ENCODE results near the gene PDE4B.

The PDE4B gene

DNA sequence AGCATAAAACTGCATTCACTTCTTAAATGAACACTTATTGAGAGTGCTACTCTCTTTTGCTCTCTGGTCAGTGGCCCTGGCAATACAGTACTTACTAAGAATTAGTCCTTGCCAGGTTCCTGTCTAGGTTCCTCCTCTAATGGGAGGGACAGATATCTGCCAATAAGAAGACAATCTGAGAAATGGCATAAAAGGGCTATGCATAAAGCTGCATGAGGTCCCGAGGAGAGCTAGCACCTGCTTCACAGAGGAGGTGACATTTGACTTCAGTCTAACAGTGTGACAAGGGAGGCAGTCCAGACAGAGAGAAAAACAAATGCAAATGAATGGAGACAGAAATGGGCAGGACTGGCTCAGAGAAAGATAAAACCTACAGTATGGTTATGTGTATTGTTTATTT, 384.1 kb downstream of the PDE4B start:
- no peak for DNase-seq (ENCODE audit: low read depth, low spot score)

DNA sequence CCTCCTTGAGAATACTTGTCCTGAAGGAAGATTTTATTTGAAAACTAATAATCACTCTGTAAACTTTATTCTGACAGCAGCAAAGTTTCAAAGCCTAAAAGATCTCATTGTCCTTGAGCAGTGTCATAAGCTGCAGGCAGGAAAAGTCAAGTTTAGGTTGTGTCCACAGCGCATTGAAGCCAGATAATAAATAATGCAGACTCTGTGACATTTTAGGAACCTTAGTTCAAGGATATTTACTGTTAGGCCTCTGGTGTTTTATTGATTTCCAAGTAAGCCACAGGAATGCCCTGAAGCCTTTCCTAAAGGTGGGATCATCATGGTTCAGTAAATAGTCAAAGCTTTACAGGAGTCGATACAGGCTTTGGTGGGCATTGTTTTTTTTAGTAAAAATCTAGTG, 384.8 kb downstream of the PDE4B start:
- DNase-seq (ENCODE audit: low read depth, low spot score): no peak

DNA sequence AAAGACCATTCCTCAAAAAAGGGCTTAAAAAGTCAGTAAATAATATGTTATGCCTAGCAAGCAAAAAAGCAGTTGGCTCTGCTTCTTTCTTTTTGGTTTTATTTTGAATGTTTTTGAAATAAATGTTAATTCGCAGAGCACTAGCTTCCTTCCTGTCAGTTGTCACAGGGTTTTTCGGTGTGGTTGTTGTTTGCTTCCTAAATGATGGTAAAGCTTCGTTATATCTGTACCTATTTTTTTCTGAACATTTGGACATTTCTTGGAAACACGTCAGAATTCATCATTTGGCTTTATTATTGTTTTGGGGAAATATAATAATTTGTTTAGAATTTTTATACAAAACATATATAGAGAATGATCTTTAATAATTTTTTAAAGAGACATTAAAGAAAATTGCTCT, 389.3 kb downstream of the PDE4B start:
- no peak for DNase-seq (ENCODE audit: low read depth, low spot score)

DNA sequence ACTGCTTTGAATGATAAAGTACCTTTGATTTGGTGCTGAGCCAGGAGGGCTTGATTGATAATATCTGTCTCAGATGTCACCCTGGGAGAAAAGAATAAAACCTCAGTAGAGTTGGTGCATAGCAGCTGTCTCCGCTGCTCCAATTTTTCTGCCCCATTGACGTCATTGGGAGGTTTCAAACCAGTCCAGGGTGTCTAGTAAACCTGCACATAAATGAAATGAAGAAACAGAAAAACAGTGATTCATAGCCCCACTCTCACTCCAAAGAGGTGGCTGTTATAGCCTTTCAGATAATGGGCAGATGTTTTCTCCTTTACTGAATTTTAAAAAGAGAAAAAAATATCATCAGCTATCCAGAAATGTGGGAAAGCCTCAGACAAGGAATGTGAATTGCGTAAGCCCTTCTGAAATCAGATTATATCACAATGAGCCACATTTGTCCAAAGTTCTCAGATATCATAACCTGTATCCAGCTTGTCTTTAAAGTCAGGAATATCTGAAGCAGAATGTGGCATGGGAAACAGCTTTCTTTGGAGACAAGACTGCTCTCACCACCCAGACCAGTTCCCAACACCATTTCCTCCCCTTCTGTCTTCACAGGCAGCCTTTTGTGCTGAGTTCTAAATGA, 390.0 kb downstream of the PDE4B start:
- no peak for DNase-seq (ENCODE audit: low read depth, low spot score)

DNA sequence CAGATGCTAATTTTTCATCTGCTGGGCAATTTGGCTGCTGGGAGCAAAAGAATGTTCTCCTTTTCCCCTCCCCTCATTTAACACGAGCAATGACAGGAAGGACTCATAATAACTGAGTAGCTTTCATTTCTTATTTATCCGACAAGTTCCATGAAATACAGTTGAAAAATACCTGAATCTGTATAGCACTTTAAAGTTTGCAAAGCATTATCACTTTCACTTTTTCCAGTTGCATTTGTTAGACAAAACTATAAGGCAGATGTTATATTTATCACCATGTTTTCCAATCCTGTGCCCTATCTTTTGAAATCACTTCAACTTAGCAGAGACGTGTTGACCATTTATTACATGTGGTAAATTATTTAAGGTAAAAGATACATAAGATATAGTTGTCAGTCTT, 390.7 kb downstream of the PDE4B start:
- no peak for DNase-seq (ENCODE audit: low read depth, low spot score)

DNA sequence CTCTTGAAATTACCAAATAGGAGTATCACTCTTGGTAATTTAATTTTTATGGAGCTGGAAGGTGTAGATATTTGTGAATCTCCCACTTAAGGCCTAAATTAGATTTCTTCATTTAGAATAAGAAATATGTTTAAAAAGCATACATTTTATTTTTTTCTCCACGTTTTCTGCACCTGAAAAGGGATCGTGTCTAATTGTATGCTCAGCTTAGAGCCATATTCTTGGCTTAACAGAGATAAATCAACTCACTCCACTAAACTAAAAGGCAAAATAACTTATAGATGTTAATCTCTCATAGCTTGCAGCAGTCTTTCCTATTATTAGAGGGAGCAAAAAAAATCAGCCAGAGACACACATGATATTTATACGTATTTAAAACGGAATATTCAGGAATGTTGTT, 404.4 kb downstream of the PDE4B start:
- no peak for DNase-seq (ENCODE audit: low read depth, low spot score)

DNA sequence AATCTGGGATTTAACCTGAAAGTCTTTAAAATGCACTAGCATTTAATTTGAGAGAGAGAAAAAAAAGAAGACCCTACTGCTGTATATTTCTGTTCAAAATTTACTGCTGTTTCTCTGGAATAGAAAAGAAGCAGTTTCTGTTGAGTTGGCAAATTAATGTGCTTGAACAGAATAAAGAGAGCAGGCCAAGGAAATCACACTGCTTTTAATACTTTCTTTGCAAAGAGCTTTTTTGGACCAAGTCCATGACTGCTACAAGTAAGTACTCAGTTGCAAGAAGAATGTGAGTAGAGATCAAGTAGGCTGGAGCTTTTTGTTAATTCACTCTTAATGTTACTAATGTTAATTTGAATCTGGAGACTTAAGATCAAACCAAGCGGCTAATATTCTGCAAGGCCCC, 405.1 kb downstream of the PDE4B start:
- no peak for DNase-seq (ENCODE audit: low read depth, low spot score)

DNA sequence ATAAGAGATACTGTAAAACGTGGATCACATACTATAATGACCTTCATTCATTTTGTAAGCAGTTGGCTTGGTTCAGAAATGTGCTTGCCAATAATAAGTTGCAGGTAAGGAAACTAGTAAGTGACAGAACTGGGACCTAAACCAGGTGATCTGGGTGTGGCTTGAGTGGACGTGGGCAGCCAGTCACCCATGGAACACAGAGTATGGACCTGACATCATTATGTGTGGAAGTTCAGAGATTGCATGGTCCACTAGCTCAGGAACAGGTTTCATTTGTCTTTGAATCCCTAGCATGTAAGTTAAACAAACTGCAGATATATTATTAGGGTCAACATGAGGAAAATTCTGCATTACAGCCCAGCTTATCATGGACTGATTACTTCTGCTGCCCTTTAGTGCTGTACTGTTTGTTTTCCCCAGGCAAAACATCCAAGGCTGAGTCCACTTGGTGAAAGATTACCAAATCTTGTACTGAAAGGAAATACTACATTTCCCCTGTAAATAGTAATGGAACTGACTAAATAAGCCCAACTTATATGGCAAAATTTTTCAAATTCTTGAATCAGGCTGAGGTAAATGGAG, 414.0 kb downstream of the PDE4B start:
- no peak for DNase-seq (ENCODE audit: low read depth, low spot score)

DNA sequence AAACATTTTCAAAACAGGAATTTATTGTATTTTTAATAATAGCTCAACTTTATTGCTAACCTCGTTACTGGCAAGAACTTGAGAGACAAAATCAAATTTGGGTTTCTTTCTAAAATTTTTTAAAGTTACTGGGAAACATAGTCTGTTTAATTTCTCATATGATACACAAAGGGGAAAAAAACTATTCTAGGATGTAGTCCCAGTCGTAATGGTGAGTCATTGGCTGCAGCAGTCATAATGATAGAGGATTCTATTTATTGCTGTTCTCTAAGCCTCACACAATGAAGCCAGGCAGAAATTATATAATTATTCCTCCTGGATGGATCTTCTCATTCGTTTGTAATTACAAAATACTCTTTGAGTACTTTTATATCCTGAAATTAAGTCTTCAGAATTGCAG, 414.8 kb downstream of the PDE4B start:
- DNase-seq (ENCODE audit: low read depth, low spot score): no peak

DNA sequence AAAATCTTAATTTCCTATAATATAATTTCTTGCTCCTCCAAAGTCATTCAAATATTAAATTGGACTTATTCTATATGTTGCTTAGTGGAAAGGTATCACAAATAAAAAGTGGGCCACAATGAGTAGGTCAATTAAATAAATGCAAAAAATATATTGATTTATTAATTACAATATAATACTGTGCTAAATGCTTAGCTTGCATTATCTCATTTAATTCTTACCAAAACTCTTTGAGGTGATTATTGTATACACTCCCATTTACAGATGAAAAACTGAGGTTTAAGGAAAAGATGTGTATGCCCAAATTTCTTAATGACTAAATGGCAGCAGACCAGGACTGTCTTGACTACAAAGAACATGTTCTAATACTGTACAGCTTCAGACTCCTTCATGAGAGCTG, 415.9 kb downstream of the PDE4B start:
- no peak for DNase-seq (ENCODE audit: low read depth, low spot score)

DNA sequence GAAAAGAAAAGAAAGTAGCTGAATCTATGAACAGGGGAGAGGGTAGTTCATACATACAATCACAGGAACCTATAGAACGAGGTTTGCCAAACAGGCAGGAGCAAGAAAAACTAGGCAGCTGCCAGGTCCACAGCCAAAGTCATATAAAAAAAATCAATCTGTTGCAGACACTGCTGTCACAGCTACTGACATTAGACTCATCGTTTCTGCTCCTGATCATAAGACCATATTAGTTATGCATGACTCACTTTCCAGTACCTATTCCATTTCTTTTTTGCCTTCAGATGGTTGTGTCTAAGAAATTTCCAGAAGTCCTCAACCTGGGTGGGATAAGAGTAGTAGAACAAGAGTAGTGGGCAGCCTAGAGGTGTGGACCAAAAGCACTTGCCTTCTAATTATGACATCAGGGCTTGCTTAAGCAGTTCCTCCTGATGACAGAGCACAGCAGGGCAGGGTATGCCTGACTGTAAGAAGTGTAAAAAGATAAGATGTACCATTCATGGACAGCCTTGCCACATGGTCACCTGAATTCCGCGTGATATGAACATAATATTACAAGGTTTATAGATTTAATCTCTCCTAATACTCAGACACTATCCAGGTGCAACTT, 418.0 kb downstream of the PDE4B start:
- no peak for DNase-seq (ENCODE audit: low read depth, low spot score)

DNA sequence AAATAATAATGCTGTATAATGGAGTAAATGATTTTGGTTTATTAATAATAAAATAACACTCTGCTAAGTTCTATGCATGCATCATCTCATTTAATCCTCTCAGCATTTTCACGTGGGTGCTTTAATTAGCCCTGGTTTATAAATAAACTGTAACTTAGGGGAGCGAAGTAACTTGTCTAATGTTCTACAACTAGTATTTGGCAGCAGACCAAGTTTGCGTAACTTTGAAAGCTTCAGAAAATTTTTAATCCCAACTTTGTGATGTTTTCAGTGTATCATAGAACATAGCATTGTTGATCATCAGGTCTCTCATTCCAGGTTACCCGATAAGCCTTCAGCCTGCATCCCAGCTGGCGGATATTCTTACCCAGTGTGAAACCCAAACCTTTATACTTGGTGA, 418.8 kb downstream of the PDE4B start:
- no peak for DNase-seq (ENCODE audit: low read depth, low spot score)

DNA sequence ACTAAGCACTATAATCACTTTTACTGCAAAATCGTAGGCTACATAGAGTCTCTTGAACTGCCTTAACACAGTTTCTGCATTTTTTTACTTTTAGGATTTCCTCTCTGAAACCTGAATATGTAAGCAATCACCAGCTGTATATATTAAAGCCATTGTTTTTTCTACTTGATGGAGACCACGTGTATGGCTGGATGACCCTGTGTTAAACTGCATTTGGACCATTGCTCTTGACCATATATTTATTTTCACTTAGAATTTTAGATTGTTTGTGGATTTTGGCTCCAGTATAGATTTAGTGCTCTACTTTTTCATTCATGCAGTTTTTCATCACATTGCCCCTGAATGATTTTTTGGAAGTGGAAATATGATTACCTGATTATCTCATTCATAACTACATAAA, 420.8 kb downstream of the PDE4B start:
- DNase-seq (ENCODE audit: low read depth, low spot score): no peak

DNA sequence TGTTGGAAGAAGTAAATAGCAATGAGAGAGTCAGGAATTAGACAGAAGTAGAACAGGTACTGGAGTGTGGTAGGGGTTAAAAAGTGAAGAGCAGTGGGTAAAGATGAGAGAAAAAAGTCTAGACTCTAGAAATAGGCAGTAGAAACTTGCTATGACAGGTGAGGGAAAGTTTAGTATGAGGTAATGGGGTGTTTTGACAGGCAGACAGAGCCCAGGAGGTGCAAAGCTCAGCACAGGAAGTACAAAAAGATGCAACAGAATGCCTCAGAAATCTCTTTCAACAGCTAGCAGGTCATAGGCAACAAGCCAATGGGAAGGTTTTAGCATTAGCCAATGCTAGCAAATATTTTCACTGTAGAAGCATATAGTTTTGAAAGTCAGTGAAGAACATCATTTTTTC, 422.2 kb downstream of the PDE4B start:
- no peak for DNase-seq (ENCODE audit: low read depth, low spot score)

DNA sequence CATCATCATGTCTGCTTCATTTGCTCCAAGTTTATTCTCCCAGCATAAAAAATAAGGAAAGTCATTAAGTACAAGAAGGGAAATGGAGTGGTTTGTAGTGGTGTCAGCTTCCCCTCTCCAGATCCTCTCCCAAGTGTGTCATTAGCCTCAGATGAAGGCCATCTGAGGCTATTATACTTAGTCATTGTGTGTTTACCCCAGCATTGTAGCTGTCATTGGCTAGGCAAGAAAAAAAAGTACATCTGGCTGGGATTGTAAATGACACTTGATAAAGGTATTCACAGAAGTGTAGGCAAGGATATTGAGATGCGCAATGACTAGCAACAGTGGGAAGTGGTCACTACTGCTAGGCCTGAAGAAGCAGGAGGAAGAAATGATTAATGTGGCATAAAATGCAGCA, 424.3 kb downstream of the PDE4B start:
- no peak for DNase-seq (ENCODE audit: low read depth, low spot score)

DNA sequence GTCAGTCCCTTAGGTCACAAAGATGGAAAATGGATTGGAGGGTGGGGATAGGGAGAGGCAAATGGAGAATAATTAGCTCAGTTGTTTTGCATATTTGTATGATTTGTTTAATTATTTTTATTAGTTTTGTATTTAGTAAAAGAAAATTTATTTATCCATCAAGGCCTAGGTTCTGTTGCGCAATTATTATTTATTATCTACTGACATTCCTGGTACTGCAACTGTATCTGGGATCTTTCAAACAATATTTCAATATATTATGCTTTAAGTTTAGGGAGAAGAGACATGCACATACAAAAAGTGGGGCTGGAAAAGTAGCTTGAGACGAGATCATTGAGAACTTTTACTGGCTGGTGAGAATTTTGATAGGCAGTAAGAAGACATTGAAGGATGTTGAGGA, 424.9 kb downstream of the PDE4B start:
- DNase-seq (ENCODE audit: low read depth, low spot score): no peak

DNA sequence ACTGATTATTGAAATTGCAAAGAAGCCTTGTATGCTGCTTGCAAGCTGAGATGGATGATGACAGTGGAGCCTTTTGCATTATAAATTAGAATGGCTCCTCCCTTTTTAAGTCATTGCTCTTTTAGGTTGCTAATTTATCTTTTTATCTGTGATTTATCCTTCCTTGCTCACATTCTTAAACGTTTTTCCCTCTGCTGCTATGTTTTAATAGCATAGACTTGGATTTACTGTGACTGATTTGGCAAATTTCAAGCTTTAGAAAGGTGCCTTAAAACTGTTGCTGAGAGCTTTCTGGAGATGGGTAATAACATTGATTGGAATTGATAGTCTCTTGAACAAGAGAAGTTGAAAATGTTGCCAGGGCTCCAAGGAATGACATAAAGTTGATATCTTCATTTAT, 427.8 kb downstream of the PDE4B start:
- DNase-seq (ENCODE audit: low read depth, low spot score): no peak

DNA sequence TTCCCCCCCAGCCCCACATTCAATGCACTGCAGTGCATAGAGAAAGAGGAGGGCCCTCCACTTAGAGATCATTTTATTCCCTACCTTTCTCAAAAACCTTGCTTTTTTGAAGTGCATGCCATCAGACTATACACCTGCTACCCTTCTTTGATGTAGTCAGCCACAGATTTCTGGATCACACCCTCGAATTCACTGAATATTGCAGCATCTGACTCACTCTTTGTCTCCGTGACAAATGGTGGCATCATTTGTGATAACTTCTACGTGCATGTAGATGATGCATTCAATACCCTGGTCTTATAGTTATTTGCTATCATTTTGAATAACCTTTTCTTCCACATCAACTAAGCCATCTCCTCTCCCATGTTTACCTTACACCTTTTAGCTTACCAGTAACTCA, 431.0 kb downstream of the PDE4B start:
- DNase-seq (ENCODE audit: low read depth, low spot score): no peak

DNA sequence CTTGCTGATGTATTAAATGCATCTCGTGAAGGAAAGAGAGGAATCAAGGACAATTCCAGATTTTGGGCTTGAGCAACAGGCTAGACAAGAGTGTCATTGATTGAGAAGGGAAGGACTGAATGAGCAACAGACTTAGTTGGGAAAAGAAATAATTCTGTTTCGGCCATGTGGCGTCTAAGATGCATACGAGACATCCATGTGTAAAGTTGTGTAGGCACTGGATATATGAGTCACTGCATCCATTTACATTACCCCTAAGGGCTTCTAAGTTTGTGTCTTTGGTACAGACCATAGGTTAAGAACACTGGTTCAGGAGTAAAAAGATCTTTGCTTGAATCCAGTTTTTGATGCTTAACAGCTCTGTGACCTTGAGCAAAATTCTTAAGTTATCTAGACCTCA, 434.3 kb downstream of the PDE4B start:
- DNase-seq (ENCODE audit: low read depth, low spot score): no peak

DNA sequence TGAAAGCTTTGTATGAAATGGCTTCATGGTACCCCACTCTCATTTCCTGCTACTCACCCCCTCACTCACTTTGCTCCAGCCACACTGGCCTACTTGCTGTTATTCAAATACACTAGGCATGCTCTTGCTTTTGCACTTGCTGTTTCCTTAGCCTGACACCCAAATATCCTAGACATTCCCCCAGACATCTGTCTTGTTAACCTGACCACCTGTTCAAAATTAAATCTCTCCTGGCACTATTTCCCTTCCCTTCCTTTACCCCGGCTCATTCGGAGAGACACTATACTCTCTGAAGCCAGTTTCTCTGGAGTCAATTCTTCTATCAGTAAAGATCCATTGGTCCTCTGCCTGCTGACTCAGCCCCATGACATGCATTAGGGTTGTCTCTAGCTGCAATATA, 435.3 kb downstream of the PDE4B start:
- no peak for DNase-seq (ENCODE audit: low read depth, low spot score)

DNA sequence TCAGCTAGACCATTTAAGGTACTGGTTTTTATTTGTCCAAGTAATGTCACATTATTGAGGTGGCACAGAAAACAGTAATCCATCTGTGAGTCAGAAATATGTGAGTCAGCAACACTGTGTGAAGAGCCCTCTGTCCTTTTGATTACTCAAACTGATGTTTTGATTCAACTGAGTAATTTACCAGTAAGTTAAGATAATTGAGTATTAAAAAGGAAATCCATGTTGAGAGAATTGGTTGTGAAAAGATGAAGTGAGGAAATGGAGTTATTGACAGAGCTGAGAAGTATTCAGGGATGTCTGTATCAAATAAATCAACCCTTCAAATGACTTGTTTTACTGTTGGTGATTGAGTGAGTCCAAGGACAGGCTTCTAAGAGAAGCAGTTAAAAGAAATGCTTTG, 438.5 kb downstream of the PDE4B start:
- DNase-seq (ENCODE audit: low read depth, low spot score): no peak

DNA sequence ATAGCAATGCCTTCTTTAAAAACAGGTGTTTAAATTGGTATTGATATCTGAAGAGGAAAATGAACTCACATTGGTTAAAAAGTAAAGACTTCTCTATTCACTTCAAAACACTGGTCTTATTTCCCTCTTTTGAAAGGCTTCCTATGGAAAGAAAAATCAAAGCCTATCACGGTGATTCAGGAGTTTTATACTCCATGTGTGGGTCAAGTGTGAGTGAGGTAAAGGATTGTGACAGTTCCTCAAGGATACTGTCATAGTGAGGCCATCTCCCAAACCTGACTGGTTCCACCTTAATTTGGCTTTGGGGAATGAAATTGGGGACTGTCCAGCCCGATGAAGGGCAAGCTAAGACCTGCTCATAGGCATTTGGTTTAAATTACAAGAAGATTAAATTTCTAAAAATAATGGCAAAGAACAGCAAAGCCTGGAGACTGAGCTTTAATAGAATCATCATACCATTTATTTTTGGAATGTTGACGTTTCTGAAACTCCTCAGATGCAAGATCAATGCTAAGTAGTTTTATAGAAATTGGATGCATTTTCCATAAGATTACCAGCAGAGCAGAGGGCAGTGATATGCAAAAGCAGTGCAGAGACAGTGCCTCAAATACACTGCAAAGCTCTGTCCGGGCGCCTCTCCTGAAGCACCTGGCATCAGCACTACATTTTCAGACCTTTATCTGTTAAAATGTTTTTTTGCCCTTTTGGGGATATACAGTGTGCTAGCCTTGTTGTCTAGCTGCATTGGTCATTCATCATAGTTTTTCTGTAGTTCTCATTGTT, 439.2 kb downstream of the PDE4B start:
- no peak for DNase-seq (ENCODE audit: low read depth, low spot score)

DNA sequence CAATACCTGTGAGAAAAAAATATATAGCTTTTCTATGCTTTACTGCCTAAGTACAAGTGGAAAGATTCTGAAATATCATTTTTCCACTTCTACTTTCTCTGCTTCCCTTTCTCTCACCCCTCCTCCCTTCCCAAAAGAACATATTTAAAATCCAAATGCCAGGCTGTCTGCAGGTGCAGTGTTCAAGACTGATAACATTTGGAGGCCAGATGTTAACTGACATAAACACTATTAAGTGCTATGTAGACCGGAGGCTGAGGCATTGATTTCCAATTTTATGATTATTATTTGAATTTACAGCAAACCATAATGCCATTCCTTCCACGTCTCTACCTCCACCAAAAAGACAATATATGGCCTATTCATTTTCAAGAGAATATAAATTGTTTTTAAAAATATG, 444.3 kb downstream of the PDE4B start:
- DNase-seq (ENCODE audit: low read depth, low spot score): no peak
